Activated naive CD4-positive, alpha-beta T cell treated with anti-CD3 and anti-CD28 coated beads, Interleukin-2, amount 50 U/mL, for 72 hours (primary cell): ENCODE data around the gene CUEDC2. TPM values are rescaled to one million over a fixed set of nuclear protein-coding genes. Genes with fewer than 3 reads are reported as not detected.

Source experiments
- ATAC-seq, 2 donors: fragments of 150-1000 bp; cut with Tn5 transposase; 2 replicates each; pipeline ENCODE4 v1.10.0; 2021; ENCODE audit warnings: mild to moderate bottlenecking in 2 of 2, moderate library complexity in 2 of 2
- DNase-seq, 2 donors: peaks; one replicate each; pipeline ENCODE4 v3.0.0; 2021 to 2022; ENCODE audit warnings: low spot score in 2 of 2
- H3K27ac Mint-ChIP-seq, 2 donors: one replicate each; pipeline ENCODE4 v1.8.0; 2022; ENCODE audit warnings: mild to moderate bottlenecking in 2 of 2, mixed read lengths in 2 of 2
- H3K36me3 Mint-ChIP-seq, 2 donors: one replicate each; pipeline ENCODE4 v1.8.0; 2022; ENCODE audit warnings: mixed read lengths in 2 of 2
- H3K9me3 Mint-ChIP-seq, 2 donors: one replicate each; pipeline ENCODE4 v1.8.0; 2022; ENCODE audit warnings: mixed read lengths in 2 of 2
- total RNA-seq, 2 donors: library from RNA; stranded (reverse); gene quantifications; one replicate each; pipeline ENCODE4 v1.2.3, GENCODE V29; 2022

Gene CUEDC2, protein sequence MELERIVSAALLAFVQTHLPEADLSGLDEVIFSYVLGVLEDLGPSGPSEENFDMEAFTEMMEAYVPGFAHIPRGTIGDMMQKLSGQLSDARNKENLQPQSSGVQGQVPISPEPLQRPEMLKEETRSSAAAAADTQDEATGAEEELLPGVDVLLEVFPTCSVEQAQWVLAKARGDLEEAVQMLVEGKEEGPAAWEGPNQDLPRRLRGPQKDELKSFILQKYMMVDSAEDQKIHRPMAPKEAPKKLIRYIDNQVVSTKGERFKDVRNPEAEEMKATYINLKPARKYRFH
- total RNA-seq = 10 to 100 TPM; 38.7 to 73.9 TPM

- peaks cover 19 to 23% of the 10 kb centered on the region in 2 donors for H3K36me3 Mint-ChIP-seq
- peak within 1 kb of the TSS; percentile 96 to 98 for H3K27ac Mint-ChIP-seq
- ATAC-seq = peak; percentile 93 to 96
- no peaks in the 10 kb centered on the region for H3K9me3 Mint-ChIP-seq
- peak; percentile 96 to 99 for DNase-seq
These were observed at the start of gene CUEDC2 for GRCh38 chr10:102432162-102432950. TSS of gene CUEDC2 (minus strand) at chr10:102432574. CDS start at chr10:102425188, 7,386 bp downstream.

GRCh38 chr10:102480396-102480795 is 48.0 kb upstream of the CUEDC2 start:
- Mint-ChIP-seq H3K27ac (peak overlapping the region in 1 of 2 donors; percentile 61), H3K9me3 (no peaks in the 10 kb centered on the region), H3K36me3 (peaks cover 0 to under 1% of the 10 kb centered on the region in 2 donors)
- ATAC-seq (no peak), DNase-seq (no peak)

GRCh38 chr10:102479651-102480050 is 47.3 kb upstream of the CUEDC2 start:
- Mint-ChIP-seq H3K27ac (peak overlapping the region; percentile 18 to 74), H3K36me3 (peaks cover 0 to 6% of the 10 kb centered on the region in 2 donors), H3K9me3 (no peaks in the 10 kb centered on the region)
- DNase-seq = no peak
- no peak for ATAC-seq

DNA sequence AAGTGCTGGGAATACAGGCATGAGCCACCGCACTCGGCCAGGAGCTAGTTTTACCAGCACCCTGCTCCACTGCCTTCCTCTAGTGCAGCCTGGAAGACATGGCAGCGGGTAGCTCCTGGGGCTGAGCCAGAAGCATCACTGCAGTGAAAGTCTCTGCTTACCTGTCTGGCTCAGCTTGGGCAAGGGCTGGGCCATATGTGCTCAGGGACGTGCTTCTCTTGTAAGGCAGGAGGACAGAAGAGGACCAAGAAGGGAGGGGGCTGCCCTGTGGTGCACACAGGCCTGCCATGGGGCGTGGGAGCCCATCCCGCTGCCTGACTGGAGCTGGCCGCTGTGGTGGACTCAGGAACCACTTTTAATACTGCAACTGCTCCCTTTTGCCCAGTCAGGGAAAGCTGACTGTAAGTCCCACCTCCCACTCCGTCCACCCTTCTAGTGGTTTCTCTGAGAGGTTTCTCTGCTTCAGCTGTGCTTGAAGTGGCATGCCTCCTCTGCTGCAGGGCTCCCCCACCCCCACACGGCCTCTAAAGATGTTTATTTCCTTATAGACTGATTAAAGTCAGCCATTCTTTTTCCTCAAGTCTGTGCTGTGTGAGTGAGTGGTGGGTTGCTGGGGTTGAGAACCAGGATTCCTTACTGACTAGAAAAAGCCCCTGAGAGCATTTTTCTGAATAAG is 44.2 kb upstream of the CUEDC2 start:
- no peak for DNase-seq
- peaks cover 0 to 6% of the 10 kb centered on the region in 2 donors for H3K36me3 Mint-ChIP-seq
- H3K27ac Mint-ChIP-seq = peak overlapping the region; percentile 71 to 75
- ATAC-seq = peak in 1 of 2 donors; percentile 24
- no peaks in the 10 kb centered on the region for H3K9me3 Mint-ChIP-seq

- Mint-ChIP-seq H3K36me3 (peaks cover 0 to 6% of the 10 kb centered on the region in 2 donors), H3K27ac (peak overlapping the region; percentile 22 to 86), H3K9me3 (no peaks in the 10 kb centered on the region)
- no peak for DNase-seq
- no peak for ATAC-seq
These were observed 43.2 kb upstream of the CUEDC2 start for GRCh38 chr10:102475451-102476040.

DNA sequence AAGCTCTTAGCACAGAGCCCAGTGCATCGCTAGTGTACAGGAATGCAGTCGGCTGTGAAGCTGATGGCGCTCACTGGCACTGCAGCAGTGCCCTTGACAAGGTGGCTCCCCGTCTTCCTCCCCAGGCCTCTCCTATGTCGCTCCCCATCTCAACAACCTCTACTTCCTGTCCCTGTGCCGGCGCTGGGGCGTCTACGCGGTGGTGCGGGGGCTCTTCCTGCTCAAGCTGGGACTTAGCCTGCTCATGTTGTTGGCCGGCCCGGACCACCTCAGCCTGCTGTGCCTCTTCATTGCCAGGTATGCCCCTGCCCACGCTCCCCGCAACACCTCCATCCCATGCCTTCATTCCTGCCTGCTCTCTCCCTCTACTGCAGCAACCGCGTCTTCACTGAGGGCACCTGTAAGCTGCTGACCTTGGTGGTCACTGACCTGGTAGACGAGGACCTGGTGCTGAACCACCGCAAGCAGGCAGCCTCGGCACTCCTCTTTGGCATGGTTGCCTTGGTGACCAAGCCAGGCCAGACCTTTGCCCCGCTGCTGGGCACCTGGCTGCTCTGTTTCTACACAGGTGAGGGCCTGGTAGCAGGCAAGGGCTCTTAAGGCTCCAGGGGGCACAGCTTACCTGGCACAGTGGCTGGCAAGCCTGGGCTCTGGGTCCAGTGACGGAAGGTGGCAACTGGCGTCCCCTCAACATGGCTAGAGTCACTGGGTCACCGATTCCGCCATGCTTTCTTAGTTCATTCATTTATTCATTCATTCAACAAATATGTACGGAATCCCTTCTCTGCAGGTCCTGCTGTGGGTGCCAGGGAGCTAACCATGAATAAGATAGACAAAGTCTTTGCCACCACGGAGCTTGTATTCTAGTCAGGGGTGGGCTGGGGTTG is 41.3 kb upstream of the CUEDC2 start:
- Mint-ChIP-seq H3K27ac (peak overlapping the region; percentile 58 to 79), H3K9me3 (no peaks in the 10 kb centered on the region), H3K36me3 (peaks cover 0 to 6% of the 10 kb centered on the region in 2 donors)
- DNase-seq = peak in 1 of 2 donors; percentile 18
- peak; percentile 17 to 40 for ATAC-seq

DNA sequence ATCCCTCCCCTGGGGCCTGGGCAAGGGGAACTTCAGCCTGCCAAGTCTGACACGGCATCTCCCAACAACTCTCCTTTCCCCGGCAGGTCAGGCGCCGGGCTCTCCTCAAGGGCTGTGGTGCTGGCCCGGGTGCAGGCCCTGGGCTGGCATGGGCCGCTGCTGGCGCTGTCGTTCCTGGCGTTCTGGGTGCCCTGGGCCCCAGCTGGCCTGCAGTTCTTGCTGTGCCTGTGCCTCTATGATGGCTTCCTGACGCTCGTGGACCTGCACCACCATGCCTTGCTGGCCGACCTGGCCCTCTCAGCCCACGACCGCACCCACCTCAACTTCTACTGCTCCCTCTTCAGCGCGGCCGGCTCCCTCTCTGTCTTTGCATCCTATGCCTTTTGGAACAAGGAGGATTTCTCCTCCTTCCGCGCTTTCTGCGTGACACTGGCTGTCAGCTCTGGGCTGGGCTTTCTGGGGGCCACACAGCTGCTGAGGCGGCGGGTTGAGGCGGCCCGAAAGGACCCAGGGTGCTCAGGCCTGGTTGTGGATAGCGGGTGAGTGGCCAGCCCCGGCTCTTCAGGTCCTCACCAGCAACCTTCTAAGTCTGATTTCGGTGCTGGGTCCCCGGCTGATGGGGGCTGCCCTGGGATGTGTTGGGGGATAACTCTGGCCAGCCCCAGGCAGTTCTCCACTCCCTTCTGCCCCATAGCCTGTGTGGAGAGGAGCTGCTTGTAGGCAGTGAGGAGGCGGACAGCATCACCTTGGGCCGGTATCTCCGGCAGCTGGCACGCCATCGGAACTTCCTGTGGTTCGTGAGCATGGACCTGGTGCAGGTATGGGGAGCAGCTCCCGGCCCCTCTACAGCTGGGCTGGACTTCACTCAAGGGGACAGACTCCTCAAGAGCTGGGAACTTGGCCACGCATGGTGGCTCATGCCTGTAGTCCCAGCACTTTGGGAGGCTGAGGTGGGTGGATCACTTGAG is 38.5 kb upstream of the CUEDC2 start:
- ATAC-seq (no peak), DNase-seq (no peak)
- Mint-ChIP-seq H3K27ac (no peak overlapping the region), H3K36me3 (peaks cover 0 to 6% of the 10 kb centered on the region in 2 donors), H3K9me3 (no peaks in the 10 kb centered on the region)

DNA sequence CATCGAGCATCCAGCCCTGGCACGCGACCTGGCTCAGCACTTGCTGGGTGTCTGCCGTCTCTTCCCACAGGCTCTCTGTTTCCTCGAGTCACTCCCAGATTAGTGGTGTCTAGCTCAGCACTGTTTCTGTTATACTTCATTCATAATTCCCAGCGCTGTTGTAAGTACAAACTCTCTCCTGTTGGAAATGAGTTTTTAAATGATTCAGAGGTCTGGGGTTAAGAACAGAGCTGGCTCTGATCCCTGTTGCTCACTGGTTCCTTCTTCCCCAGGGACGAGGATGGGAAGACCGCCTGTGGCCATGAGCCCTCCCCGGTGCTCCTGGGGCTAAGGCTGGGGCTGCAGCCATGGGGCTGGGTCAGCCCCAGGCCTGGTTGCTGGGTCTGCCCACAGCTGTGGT is 36.3 kb upstream of the CUEDC2 start:
- Mint-ChIP-seq H3K9me3 (no peaks in the 10 kb centered on the region), H3K27ac (no peak overlapping the region), H3K36me3 (no peaks in the 10 kb centered on the region)
- ATAC-seq = no peak
- no peak for DNase-seq

DNA sequence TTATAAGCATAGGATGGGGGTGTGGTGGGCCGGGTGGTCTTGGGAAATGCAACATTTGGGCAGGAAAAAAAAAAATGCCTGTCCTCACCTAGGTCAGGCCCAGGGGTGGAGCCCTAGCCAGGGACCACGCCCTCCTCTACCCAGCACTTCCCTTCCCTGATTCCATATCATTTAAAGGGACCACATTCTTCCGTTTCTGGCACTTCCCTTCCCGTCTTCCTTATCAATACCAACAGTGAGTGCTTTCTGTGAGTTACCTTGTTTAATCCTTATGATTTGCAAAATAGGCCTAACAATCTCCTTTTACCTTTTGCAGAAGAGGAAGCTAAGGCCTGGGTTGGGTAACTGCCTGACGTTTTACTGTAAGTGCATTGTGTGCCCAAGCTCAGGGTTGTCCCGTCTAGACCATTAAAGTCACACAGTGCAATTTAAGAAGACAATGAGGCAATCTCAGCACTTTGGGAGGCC is 35.6 kb upstream of the CUEDC2 start:
- Mint-ChIP-seq H3K36me3 (no peaks in the 10 kb centered on the region), H3K27ac (no peak overlapping the region), H3K9me3 (no peaks in the 10 kb centered on the region)
- DNase-seq (no peak), ATAC-seq (no peak)

DNA sequence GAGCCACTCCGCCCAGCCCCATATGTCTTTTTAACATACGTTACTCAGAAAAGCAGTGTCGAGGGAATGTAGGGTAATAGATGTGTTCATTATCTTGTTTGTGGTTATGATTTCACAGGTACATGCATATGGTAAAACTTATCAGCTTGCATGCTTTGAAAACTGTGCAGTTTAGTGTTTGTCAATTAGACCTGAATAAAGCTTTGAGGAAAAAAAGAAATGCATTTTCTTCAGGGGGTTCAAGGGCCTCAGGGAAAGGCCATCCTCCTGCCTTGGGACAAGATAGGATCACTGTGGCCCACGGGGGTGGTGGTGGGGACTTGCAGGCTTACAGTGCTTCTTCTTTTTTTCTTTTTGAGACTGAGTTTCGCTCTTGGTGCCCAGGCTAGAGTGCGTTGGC is 34.9 kb upstream of the CUEDC2 start:
- H3K36me3 Mint-ChIP-seq = no peaks in the 10 kb centered on the region
- ATAC-seq (no peak), DNase-seq (no peak)
- H3K27ac Mint-ChIP-seq = no peak overlapping the region
- H3K9me3 Mint-ChIP-seq = no peaks in the 10 kb centered on the region

DNA sequence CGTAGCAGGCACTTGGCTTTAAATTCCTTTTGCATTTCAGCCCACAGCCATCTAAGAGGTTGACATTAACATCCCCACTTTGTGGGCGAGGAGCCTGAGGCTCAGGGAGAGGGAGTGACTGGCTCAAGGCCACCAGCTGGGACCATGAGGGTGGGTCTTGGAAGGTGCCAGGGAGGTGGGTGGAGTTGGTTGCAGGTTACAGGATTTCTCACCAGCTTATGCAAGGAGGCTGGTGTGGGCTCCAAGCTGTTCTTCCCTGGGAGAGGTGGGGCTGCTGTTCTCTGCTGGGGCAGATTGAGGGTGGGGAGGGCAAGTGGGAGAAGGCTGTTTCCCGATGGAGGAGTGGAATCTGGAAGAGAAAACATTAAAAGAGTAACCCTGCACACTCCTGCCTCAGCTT is 33.1 kb upstream of the CUEDC2 start:
- no peaks in the 10 kb centered on the region for H3K9me3 Mint-ChIP-seq
- DNase-seq (no peak), ATAC-seq (no peak)
- no peak overlapping the region for H3K27ac Mint-ChIP-seq
- H3K36me3 Mint-ChIP-seq = peaks cover 0 to 8% of the 10 kb centered on the region in 2 donors

DNA sequence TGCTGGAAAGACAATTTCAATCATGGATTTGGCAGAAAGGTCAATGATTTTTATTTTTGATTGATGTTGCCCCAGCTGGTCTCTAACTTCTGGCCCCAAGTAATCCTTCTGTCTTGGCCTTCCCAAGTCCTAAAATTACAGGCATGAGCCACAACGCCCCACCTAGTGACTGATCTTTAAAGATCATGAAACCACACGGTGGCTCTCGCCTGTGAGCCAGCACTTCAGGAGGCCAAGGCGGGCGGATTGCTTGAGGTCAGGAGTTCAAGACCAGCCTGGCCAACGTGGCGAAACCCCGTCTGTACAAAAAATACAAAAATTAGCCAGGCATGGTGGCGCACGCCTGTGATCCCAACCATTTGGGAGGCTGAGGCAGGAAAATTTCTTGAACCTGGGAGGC is 31.6 kb upstream of the CUEDC2 start:
- Mint-ChIP-seq H3K9me3 (no peaks in the 10 kb centered on the region), H3K27ac (no peak overlapping the region), H3K36me3 (peaks cover 0 to 8% of the 10 kb centered on the region in 2 donors)
- ATAC-seq (no peak), DNase-seq (no peak)

DNA sequence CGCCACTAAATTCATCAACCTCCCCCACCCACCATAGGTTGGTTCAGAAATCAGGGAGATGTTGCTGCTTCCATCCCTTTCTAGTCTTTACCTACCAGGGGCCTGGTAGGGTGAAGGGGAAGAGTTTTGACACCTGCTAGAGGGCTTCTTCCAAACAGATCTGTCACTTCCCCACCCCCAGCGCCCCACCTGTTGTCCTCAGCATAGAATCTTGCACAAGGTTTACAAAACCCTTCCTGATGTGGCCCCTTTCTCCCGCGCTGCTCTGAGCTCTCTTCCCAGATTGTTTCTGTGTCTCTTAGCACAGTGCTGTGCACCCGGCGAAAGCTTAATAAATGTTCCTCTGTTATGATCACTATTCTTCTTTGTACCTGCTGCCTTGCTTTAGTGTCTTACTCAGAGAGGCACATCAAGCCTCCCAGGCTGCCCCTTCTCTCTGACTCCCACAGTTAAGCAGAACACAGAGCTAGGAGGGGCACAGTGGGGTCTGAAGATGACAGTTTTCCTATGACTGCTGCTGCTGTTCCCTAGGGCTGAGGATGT is 30.2 kb upstream of the CUEDC2 start:
- no peak for DNase-seq
- H3K9me3 Mint-ChIP-seq = no peaks in the 10 kb centered on the region
- no peak for ATAC-seq
- H3K36me3 Mint-ChIP-seq = peaks cover 2 to 8% of the 10 kb centered on the region in 2 donors
- no peak overlapping the region for H3K27ac Mint-ChIP-seq

DNA sequence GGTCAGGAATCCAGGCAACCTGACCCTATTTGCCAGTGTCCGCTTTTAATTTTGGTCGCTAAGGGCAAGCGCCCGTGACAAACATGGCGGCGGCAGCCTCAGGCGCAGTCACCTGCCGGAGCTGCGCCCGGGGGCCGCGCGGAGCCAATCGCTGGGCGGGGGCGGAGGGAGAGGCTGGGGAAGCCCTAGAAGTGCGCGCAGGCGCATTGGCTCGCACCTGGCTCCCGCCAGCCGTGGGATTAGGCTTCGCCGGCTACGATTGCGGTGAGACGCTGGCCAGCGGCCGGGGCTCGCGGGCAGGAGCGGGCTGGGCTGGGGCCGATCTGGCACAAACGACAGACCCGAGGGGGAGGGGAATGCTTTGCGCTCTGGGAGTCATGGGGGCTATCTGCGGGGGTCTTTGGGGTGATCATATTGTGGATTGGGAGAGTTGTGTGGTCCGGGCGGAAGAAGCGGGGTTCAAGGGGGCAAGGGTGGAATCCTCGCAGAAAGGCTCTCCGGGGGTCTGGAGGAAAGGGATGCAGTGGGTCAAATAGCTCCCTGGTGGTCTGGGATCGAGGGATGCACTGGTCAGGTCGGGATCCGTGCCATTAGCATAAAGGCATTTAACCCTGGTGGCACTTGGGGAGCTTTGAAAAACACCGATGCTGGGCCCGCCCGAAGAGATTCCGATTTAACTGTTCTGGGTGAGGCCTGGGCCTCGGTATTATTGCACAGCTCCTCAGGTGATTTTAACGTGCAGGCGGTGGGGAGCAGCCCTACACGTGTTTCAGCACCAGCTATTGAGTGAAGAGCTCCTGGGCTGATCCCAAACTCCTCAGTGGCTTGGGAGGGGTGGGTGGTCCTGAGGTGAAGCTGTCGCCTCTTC is 29.0 kb upstream of the CUEDC2 start:
- ATAC-seq (peak; percentile 97 to 98), DNase-seq (peak; percentile 95 to 96)
- Mint-ChIP-seq H3K27ac (peak overlapping the region; percentile 83 to 96), H3K36me3 (peaks cover 6 to 8% of the 10 kb centered on the region in 2 donors), H3K9me3 (no peaks in the 10 kb centered on the region)
